Stomach smooth muscle (tissue), 2 donors: Measurements from ENCODE around the gene HSPH1.
A peak's percentile ranks its signal among the peaks of the same experiment; 100 is the strongest.
"Not testable (repeated sequence)": the region's sequence is repeated elsewhere in the genome, so short reads cannot be mapped to it uniquely, and the experiment has no call there.

Experiments used
- H3K27ac ChIP-seq: one replicate; pipeline ENCODE4 v1.7.0; 2013; ENCODE audit warnings: mild to moderate bottlenecking, low read length, inconsistent platforms
- H3K27me3 ChIP-seq, 2 donors: one replicate each; pipeline ENCODE4 v1.7.0; 2013; ENCODE audit warnings: low read length in 2 of 2; ENCODE audit not compliant: insufficient read depth in 2 of 2, control insufficient read depth in 1 of 2
- H3K36me3 ChIP-seq, 2 donors: one replicate each; pipeline ENCODE4 v1.7.0; 2013; ENCODE audit warnings: low read length in 2 of 2; ENCODE audit not compliant: control insufficient read depth in 2 of 2, insufficient read depth in 2 of 2
- H3K4me1 ChIP-seq: one replicate; pipeline ENCODE4 v1.7.0; 2013; ENCODE audit warnings: low read length; ENCODE audit not compliant: control insufficient read depth, insufficient read depth
- H3K4me3 ChIP-seq, 2 donors: one replicate each; pipeline ENCODE4 v1.7.0; 2013; ENCODE audit warnings: low read length in 2 of 2
- H3K9ac ChIP-seq, 2 donors: one replicate each; pipeline ENCODE4 v1.7.0; 2013; ENCODE audit warnings: low read length in 2 of 2, mild to moderate bottlenecking in 1 of 2
- H3K9me3 ChIP-seq, 2 donors: one replicate each; pipeline ENCODE4 v1.7.0; 2013; ENCODE audit warnings: low read length in 2 of 2; ENCODE audit not compliant: control insufficient read depth in 2 of 2
- donor health status: healthy.
- donor health status: Pancreatic carcinoma.

HSPH1 gene

DNA sequence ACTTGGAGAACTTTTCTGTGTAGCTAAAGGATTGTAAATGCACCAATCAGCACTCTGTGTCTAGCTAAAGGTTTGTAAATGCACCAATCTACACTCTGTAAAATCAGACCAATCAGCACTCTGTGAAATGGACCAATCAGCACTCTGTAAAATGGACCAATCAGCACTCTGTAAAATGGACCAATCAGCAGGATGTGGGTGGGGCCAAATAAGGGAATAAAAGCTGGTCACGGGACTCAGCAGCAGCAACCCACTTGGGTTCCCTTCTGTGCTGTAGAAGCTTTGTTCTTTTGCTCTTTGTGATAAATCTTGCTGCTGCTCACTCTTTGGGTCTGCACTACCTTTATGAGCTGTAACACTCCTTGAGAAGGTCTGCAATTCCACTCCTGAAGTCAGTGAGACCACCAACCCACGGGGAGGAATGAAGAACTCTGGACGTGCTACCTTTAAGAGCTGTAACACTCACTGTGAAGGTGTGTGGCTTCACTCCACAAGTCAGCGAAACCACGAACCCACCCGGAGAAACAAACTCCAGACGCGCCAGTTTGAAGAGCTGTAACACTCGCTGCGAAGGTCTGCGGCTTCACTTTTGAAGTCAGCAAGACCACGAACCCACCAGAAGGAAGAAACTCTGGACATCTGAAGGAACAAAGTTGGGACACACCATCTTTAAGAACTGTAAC lies 16.2 kb upstream of the HSPH1 start:
- not testable (repeated sequence) for H3K27ac ChIP-seq, H3K27me3 ChIP-seq, H3K4me3 ChIP-seq, H3K4me1 ChIP-seq, H3K36me3 ChIP-seq, H3K9ac ChIP-seq, H3K9me3 ChIP-seq

DNA sequence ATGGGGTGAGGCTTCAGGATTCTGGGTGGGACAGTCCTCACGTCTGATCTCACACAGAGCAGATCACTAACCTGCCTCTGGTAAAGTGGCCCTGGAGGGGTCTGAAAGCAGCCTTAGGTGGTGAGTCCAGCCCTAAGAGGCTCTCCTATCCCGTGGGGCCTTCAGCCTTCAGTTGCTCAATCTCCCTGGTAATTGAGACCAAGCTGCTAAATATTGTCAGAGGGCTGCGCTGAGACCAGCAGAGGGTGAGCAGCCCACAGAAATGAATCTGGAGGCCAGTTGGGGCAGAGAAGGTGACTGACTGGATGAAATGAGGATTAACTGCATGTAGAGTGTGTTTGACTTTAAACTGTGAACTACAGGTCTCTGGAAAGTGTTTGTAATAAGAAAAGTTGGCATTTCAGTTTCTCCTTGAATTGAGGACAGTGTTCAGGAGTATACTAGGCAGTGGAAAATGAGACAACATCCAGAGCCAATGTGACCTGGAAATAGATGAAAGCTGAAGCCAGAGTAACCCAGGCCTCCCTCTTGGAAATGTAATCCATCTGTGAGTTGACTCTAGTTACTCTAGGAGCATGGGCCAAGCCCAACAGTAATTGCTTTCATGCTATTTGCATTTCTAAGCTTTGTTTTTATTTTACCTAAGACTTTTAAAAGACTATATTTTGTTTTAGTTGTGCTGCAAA lies 14.3 kb upstream of the HSPH1 start:
- no peak overlapping the region for H3K27ac ChIP-seq
- no peaks in the 10 kb centered on the region for H3K9me3 ChIP-seq
- no peaks in the 10 kb centered on the region for H3K4me1 ChIP-seq
- H3K36me3 ChIP-seq = no peaks in the 10 kb centered on the region
- H3K4me3 ChIP-seq = no peak overlapping the region
- no peak overlapping the region for H3K9ac ChIP-seq
- no peaks in the 10 kb centered on the region for H3K27me3 ChIP-seq

DNA sequence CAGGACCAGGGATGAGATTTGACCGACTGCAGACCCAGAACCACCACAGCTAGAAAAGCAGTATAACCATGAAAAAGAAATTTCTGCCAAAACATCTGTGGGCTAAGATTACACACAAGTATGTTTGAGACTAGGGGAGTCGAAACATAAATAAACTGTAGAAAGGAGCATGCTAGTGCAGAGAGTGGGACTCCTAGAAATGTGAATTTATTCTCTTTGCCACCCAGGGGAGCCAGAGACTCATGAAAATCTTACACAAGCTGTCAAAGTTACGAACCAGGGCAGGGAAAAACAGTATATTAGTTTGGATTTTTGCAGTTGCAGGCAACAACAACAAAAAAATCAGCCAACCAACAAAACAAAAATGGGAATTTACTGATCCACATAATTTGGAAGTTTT lies 12.3 kb upstream of the HSPH1 start:
- Histone ChIP-seq H3K9ac (no peak overlapping the region), H3K27ac (no peak overlapping the region)

DNA sequence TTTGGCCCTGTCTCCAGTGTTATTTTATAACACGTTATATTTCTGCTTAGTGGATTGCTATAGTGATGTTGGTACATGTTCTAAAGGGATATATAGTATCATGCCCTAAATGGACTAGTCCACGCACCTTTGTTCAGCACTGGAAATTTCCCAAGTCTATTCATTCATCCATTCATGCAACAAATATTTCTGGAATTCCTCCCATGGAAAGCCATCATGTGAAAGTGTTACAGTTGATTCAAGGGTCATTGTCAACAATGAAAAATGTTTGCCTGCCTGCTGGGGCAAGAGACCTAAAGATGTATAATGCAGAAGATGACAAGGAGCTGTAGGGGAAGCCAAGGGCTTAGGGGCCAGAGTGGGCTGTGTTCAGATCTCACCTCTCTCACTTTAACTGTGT lies 10.8 kb upstream of the HSPH1 start:
- H3K36me3 ChIP-seq = no peaks in the 10 kb centered on the region
- H3K9ac ChIP-seq = no peak overlapping the region
- H3K27me3 ChIP-seq = no peaks in the 10 kb centered on the region
- H3K9me3 ChIP-seq = no peaks in the 10 kb centered on the region
- no peaks in the 10 kb centered on the region for H3K4me1 ChIP-seq
- no peak overlapping the region for H3K27ac ChIP-seq
- no peak overlapping the region for H3K4me3 ChIP-seq

More for the DNA sequence above, 12.3 kb upstream of the HSPH1 start:
- Histone ChIP-seq H3K9me3 (no peaks in the 10 kb centered on the region), H3K4me1 (no peaks in the 10 kb centered on the region), H3K36me3 (no peaks in the 10 kb centered on the region), H3K27me3 (no peaks in the 10 kb centered on the region), H3K4me3 (no peak overlapping the region)

DNA sequence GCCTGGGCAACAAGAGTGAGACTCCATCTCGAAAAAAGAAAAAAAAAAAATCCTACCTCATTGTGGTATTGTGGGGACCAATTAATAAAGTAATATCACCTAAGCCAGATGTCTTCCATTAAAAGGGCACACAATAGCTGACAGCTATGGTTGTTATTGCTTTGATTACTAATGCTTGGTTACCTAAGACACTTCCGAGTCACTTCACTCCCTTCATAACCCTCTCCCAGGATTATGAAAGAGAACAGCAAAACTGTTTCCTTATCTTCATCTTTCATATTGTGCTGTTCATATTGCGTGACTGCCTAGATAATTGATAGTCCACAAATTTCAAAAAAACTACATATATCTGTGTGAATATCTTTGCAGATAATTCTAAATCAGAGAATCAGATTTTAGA lies 10.3 kb upstream of the HSPH1 start:
- H3K9me3 ChIP-seq = no peaks in the 10 kb centered on the region
- no peaks in the 10 kb centered on the region for H3K4me1 ChIP-seq
- no peak overlapping the region for H3K27ac ChIP-seq
- H3K9ac ChIP-seq = no peak overlapping the region
- H3K27me3 ChIP-seq = no peaks in the 10 kb centered on the region
- H3K36me3 ChIP-seq = no peaks in the 10 kb centered on the region
- no peak overlapping the region for H3K4me3 ChIP-seq

DNA sequence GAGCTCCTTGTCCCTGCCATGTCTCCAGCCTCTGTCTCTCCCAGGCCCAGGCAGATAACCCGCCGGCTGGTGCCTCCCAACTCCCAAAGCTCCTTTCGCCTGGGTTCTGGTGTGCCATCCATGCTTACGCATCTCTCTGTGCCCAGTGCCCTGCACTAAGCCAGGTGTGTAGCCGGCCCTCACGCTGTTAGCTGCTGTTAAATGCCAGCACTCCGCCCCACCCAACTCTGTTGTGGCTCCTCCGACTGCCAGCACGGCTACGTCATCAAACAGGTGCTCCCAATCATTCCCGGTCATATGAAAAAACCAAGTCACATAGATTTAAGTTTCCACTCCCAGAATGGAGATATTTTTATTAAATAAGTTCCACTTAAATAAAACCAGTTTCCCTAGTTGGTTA lies 7.0 kb upstream of the HSPH1 start:
- no peaks in the 10 kb centered on the region for H3K36me3 ChIP-seq

DNA sequence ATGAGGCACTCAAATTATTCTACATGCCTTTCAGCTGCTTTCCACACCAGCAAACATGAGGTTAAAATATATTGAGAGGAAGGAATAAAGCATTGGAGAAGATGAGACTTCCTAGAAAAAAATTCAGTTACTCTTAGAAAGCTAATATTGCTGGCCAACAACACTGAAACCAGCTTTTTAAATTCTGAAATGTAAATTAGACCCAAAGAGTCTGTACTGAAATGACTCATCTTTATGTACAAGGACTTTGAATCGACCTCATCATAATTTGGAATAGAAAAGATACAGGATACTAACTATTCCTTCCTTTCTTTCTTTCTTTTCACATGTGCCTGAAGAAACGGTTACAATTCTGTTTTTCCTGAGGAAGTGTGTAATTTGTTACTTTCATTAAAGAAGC lies 6.5 kb upstream of the HSPH1 start:
- no peaks in the 10 kb centered on the region for H3K36me3 ChIP-seq
- H3K27me3 ChIP-seq = no peaks in the 10 kb centered on the region
- no peak overlapping the region for H3K9ac ChIP-seq
- no peak overlapping the region for H3K4me3 ChIP-seq
- H3K27ac ChIP-seq = no peak overlapping the region
- H3K4me1 ChIP-seq = peaks cover under 1% of the 10 kb centered on the region
- H3K9me3 ChIP-seq = no peaks in the 10 kb centered on the region

More for the DNA sequence above, 7.0 kb upstream of the HSPH1 start:
- Histone ChIP-seq H3K9me3 (no peaks in the 10 kb centered on the region), H3K4me1 (no peaks in the 10 kb centered on the region), H3K9ac (no peak overlapping the region), H3K27me3 (no peaks in the 10 kb centered on the region), H3K27ac (no peak overlapping the region), H3K4me3 (no peak overlapping the region)

DNA sequence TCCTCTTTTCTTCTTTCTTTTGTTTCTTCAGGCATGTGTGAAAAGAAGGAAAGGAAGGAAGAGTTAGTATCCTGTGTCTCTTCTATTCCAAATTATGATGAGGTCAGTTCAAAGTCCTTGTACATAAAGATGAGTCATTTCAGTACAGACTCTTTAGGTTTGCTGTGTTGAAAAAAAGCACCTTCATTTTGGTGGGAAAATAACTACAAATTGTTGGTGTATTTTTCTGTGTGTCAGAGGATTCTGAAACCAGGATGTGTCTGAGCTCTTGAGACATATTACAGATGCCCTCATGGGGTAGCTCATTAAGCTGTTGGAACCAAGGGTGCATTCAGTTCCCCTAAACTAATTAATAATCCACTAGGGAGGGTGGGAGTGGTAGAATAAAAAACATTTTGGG lies 5.8 kb upstream of the HSPH1 start:
- Histone ChIP-seq H3K36me3 (no peaks in the 10 kb centered on the region), H3K27ac (no peak overlapping the region), H3K4me3 (no peak overlapping the region), H3K9me3 (no peaks in the 10 kb centered on the region), H3K27me3 (no peaks in the 10 kb centered on the region), H3K9ac (no peak overlapping the region), H3K4me1 (peaks cover 7% of the 10 kb centered on the region)

DNA sequence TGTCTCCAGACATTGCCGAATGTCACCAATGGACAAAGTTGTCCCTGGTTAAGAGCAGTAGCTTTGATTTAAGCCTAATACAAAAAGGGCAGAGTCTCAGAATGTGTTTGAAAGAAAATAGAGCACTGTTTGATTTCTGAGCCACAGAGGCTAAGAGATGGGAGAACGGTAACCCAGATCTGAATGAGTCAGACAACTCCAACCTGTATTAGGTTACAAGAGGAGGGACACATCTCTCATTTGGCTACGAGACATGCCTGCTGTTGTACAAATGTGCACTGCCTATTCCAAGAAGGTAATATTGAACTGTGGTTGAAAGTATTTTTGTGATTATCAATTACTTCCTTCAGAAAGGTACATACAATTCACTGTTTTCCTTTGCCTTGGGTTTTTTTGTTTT lies 4.9 kb upstream of the HSPH1 start:
- Histone ChIP-seq H3K4me1 (peaks cover 7% of the 10 kb centered on the region), H3K9me3 (no peaks in the 10 kb centered on the region), H3K27me3 (no peaks in the 10 kb centered on the region), H3K36me3 (no peaks in the 10 kb centered on the region), H3K9ac (no peak overlapping the region), H3K4me3 (no peak overlapping the region), H3K27ac (no peak overlapping the region)

DNA sequence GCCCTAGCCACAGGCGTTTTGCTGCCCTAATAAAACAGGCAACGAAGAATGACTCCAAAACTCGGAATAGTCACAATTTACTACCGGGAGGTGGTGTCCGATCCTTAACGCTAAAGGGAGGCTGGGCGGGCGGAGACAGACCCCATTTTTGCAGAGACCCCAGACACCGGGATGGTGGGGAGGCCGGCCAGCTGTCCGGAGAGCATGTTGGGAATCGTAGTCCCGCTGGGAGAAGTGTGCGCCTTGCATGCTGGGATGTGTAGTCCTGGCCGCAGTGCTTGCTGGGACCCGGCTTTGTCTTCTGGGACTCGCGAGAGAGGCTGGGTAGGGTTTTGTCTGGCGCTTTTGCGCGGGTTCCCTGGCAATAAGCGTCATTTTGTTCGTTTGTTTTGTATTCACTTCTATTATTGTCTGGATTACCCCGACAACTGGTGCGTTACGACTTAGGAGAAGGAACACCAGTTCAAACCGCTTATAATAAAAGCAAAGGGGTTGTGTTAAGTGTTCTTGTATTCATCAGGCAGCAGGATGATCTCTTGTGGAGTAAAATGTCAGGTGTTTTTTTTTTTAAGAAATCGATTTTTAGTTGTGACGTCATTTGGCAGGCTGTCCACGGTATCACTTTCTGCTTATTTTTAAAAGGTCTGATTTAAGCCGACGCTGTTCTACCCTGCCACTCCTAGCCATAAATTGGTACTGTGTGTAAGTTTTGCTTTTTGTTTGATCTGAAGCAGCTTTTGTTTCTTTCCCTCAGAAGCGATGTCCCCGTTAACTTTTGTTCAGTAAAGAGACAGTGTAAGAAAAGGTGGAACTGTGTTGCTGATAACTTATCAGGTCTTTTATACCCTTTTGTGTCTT lies 676 bp upstream of the HSPH1 start:
- Histone ChIP-seq H3K4me1 (peaks cover 7% of the 10 kb centered on the region), H3K4me3 (peak overlapping the region; percentile 93 to 96), H3K9me3 (no peaks in the 10 kb centered on the region), H3K27ac (peak overlapping the region; percentile 91), H3K27me3 (no peaks in the 10 kb centered on the region), H3K36me3 (no peaks in the 10 kb centered on the region), H3K9ac (peak overlapping the region; percentile 89 to 90)
